NCI-H510A (cell line): ENCODE data around the gene SFI1.
"Not testable (repeated sequence)": the region's sequence is repeated elsewhere in the genome, so short reads cannot be mapped to it uniquely, and the experiment has no call there.

Experiments used
- DNase-seq: peaks from one replicate; lab custom pipeline; 2025; lab: John Stamatoyannopoulos, UW

SFI1 gene

DNA sequence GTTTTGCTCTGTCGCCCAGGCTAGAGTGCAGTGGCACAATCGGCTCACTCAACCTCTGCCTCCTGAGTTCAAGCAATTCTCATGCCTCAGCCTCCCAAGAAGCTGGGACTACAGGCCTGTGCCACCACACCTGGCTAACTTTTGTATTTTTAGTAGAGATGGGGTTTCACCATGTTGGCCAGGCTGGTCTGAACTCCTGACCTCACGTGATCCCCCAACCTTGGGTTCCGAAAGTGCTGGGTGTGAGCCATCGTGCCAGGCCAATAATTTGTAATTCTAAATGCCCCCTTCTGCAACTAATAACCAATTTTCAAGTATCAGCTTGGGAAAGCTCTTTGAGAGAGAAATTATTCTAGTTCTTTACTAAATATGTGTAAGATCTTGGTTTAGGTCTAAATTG lies 3.0 kb upstream of the SFI1 start:
- DNase-seq, result not testable (repeated sequence)

DNA sequence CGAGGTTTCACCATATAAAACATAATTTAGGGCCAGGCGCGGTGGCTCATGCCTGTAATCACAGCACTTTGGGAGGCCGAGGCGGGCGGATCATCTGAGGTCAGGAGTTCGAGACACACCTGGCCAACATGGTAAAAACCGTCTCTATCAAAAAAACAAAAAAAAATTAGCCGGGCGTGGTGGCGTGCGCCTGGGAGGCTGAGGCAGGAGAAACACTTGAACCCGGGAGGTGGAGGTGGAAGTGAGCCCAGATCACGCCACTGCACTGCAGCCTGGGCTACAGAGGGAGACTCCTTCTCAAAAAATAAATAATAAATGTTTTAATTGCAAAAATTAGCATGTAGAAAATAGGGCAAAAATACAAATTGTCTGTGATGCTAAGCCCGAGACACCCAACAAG lies 993 bp upstream of the SFI1 start:
- DNase-seq, result no peak

DNA sequence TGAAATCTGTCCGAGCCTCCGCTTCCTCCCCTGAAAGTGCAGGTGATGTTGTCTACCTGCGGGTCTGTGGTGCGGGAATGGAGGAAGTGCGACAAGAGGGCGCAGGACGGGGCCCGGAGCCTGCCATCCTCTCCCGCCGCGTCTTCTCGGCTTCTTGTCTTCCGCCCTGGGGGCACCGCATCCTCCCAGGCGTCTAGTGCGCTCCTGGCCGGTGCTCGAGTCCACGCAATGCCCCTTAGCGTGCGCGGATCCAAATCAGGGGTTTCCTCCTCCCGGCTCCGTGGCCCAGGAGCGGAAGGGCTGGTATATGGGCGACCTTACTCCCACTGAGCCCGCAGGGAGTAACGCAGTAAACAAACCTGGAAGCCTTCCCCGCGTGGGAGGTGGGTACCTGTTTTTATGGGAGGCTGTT lies 405 bp downstream of the SFI1 start:
- DNase-seq, result no peak

DNA sequence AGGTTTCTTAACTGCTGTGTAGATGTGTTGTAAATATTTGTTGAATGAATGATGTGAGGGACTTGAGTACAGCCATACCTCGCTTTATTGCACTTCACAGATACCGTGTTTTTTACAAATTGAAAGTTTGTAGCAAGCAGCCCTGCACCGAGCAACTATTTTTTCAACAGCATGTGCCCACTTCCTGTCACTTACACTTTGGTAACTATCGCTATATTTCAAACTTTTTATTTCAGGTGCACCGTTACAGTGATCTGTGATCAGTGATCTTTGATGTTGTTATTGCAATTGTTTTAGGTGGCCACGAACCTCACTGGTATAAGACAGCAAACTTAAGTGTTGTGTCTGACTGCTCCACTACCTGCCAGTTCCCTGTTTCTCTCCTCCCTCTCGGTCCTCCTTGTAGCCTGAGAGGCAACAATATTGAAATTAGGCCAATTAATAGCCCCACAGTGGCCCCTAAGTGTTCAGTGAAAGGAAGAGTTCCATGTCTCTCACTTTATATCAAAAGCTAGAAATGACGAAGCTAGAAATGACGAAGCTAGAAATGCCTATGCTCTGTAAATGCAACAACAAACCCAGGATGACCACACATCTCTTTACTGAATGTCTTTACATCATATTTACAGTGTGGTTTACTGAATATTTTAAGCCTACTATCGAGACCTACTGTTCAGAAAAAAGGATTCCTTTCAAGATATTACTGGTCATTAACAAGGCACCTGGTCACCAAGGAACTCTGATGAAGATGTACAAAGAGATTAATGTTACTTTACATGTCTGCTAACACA lies 1.0 kb downstream of the SFI1 start:
- no peak for DNase-seq

GRCh38 chr22:31501738-31502137 lies 5.4 kb downstream of the SFI1 start:
- no peak for DNase-seq

- no peak for DNase-seq
Observed at GRCh38 chr22:31503211-31503964, 7.1 kb downstream of the SFI1 start.

GRCh38 chr22:31504282-31504681 lies 7.9 kb downstream of the SFI1 start:
- DNase-seq, result no peak

- not testable (repeated sequence) for DNase-seq
Observed at GRCh38 chr22:31507517-31507916, 11.2 kb downstream of the SFI1 start.

- DNase-seq, result no peak
Observed at GRCh38 chr22:31508536-31508935, 12.2 kb downstream of the SFI1 start.

- DNase-seq, result no peak
Observed at GRCh38 chr22:31509061-31509762, 12.9 kb downstream of the SFI1 start.

DNA sequence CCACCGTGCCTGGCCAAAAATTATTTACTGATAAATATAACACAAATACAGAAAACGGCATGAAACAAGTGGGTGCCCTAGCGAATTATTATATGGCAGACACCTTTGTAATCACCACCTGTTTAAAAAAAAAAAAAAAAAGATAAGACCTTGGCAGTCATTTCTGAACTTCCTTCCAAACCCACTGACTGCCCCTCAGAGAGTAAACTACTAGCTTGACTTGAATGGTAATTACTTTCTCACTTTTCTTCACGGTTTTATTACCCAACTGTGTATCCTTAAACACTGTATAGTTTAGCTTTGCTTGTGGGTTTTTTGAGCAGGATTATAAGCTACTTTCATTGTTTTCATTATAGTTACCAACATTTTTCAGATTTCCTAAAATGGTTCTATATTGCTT lies 23.7 kb downstream of the SFI1 start:
- no peak for DNase-seq

DNA sequence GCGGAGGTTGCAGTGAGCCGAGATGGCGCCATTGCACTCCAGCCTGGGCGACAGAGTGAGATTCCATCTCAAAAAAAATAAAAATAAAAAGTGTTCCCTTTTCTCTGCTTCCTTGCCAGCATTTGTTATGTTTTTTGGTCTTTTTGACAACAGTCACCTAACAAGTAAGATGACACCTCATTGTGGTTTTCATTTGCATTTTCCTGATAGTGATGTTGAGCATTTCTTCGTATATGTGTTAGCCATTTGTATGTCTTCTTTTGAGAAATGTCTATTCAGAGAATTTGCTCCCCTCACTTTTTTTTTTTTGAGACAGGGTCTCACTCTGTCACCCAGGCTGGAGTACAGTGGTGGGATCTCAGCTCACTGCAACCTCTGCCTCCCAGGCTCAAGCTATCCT lies 27.8 kb downstream of the SFI1 start:
- DNase-seq, result not testable (repeated sequence)

DNA sequence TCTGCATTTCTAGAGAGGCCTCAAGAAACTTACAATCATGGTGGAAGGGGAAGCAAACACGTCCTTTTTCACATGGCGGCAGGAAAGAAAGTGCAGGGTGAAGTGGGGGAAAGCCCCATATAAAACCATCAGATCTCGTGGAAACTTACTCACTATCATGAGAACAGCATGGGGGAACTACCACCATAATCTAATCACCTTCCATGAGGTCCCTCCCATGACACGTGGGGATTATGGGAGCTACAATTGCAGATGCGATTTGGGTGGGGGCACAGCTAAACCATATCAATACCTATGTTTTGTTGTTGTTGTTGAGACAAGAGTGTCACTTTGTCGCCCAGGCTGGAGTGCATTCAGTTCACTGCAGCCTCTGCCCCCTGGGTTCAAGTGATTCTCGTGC lies 29.9 kb downstream of the SFI1 start:
- DNase-seq, result no peak

DNA sequence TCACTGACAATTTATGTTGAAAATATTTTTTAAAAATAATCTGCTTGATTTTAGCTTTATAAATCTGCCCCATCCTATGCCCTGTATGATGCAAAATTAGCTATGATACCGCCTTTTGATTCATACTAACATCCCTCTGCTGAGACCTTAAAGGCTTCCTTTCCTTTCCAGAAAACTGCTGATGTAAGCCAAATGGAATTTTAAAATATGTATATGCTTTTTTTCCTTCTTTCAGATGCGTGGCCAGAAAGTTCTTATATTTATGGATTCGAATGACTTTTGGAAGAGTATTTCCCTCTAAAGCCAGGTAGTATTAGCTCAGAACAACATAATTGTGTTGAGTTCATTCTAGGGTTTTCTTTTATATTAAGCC lies 34.5 kb downstream of the SFI1 start:
- DNase-seq, result no peak

DNA sequence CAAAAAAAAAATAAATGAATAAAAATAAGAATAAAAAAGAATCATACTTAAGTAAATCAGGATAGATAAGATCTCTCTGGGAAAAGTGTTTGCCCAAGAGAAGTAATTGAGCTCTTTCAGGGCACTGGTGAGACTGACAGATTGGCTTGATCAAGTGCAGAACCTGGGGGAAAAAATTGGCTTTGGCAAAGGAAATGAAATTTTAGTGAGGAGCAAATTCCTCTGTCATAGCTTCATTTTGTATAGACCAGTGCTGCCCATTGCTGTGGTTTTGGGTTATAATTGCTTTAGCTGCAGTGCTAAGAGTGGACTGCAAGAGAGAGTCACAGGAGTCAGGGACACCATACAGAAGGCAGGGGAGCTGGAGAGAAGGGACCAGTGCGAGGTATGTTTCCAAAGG lies 35.7 kb downstream of the SFI1 start:
- no peak for DNase-seq

GRCh38 chr22:31533374-31533773 lies 37.0 kb downstream of the SFI1 start:
- no peak for DNase-seq

DNA sequence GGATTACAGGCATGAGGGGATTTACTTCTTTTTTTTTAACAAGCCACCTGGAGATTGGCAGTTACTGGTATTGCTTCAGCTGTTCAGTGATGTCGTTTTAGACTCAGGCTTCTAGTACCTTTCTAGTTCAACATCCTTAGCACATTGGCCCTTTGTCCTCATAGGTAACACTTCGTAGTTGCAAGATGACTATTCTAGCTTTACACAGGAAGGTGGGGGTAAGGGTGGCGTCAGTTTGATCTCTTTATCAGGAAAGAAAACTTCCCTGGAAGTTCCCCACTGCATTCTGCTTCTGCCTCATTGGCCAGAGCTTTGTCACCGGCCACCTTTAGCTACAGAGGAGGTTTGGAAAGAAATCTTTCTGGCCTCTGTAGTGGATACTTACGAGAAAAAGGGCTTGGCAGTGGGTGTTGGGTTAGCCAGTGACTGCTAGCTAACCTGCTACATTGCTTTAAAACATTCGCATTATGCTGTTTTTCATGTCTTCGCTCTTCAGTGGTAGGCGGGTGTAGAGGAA lies 40.7 kb downstream of the SFI1 start:
- no peak for DNase-seq

- DNase-seq, result no peak
Observed at GRCh38 chr22:31538815-31539214, 42.5 kb downstream of the SFI1 start.

GRCh38 chr22:31540166-31540565 lies 43.8 kb downstream of the SFI1 start:
- DNase-seq, result not testable (repeated sequence)

- no peak for DNase-seq
Observed at GRCh38 chr22:31540966-31541365, 44.6 kb downstream of the SFI1 start.

DNA sequence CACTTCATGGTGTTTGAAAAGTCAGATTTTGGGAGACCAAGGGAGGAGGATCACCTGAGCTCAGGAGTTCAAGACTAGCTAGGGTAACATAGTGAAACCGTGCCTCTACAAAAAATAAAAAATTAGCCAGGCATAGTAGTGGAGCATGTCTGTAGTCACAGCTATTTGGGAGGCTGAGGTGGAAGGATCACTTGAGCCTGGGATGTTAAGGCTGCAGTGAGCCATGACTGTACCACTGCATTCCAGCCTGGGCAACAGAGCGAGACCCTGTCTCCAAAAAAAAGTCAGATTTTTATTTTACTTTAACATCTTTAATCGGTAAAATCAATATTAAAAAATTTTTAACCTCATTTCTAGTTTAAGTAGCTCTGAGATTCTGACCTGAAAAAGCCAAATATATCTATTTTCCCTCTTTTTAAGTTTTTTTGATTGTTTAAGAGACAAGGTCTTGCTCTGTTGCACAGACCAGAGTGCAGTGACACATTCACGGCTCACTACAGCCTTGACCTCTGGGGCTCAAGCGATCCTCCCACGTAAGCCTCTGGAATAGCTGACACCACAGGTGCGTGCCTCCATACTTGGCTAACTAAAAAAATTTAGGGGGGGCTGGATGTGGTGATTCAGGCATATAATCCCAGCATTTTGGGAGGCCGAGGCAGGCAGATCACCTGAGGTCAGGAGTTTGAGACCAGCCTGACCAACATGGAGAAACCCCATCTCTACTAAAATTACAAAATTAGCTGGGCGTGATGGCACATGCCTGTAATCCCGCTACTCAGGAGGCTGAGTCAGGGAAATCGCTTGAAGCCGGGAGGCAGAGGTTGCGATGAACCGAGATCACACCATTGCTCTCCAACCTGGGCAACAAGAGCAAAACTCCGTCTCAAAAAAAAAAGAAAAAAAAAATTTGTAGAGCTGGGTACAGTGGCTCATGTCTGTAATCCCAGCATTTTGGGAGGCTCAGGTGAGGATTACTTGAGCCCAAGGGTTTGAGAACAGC lies 48.4 kb downstream of the SFI1 start:
- DNase-seq, result no peak
